ENCODE data around the gene DNLZ. TPM values are rescaled to one million over a fixed set of nuclear protein-coding genes. Genes with fewer than 3 reads are reported as not detected.
"Not testable (repeated sequence)": the region's sequence is repeated elsewhere in the genome, so short reads cannot be mapped to it uniquely, and the experiment has no call there.

The DNLZ gene
- total RNA-seq, 2 experiments from 2014 or later, result 15.4 to 17.0 TPM

- Mint-ChIP-seq H3K36me3 (no peaks in the 10 kb centered on the region), H3K27ac (no peak overlapping the region), H3K9me3 (no peaks in the 10 kb centered on the region), H3K4me1 (peaks cover 2% of the 10 kb centered on the region), H3K4me3 (no peak overlapping the region), H3K27me3 (no peaks in the 10 kb centered on the region)
- POLR2A ChIA-PET, result no interaction called here
- no peak for ATAC-seq (ENCODE audit: low read depth)
- DNase-seq, result no peak
Measured at GRCh38 chr9:136358016-136358415, 5.5 kb downstream of the DNLZ start.

GRCh38 chr9:136357202-136357725, 6.3 kb downstream of the DNLZ start:
- DNase-seq (no peak), ATAC-seq (ENCODE audit: low read depth) (no peak)
- no peaks in the 10 kb centered on the region for H3K4me1 Mint-ChIP-seq
- no peaks in the 10 kb centered on the region for H3K9me3 Mint-ChIP-seq
- no peaks in the 10 kb centered on the region for H3K27me3 Mint-ChIP-seq
- H3K36me3 Mint-ChIP-seq, result no peaks in the 10 kb centered on the region
- H3K27ac Mint-ChIP-seq, result no peak overlapping the region
- H3K4me3 Mint-ChIP-seq, result no peak overlapping the region
- POLR2A ChIA-PET, result no interaction called here

GRCh38 chr9:136355616-136356557, 7.7 kb downstream of the DNLZ start:
- H3K4me3 Mint-ChIP-seq, result no peak overlapping the region
- no peak overlapping the region for H3K27ac Mint-ChIP-seq
- H3K36me3 Mint-ChIP-seq, result no peaks in the 10 kb centered on the region
- POLR2A ChIA-PET, result no interaction called here
- ATAC-seq (ENCODE audit: low read depth) (no peak), DNase-seq (no peak)
- no peaks in the 10 kb centered on the region for H3K27me3 Mint-ChIP-seq
- no peaks in the 10 kb centered on the region for H3K9me3 Mint-ChIP-seq
- no peaks in the 10 kb centered on the region for H3K4me1 Mint-ChIP-seq

- H3K27me3 Mint-ChIP-seq, result no peaks in the 10 kb centered on the region
- no peak overlapping the region for H3K27ac Mint-ChIP-seq
- no peaks in the 10 kb centered on the region for H3K4me1 Mint-ChIP-seq
- H3K4me3 Mint-ChIP-seq, result no peak overlapping the region
- H3K9me3 Mint-ChIP-seq, result no peaks in the 10 kb centered on the region
- no peaks in the 10 kb centered on the region for H3K36me3 Mint-ChIP-seq
- no peak for ATAC-seq (ENCODE audit: low read depth)
- DNase-seq, result no peak
- POLR2A ChIA-PET, result interaction anchor here (0.9 kb wide), 1 partner anchor 9 kb away, joined by 5 read pairs; the partner anchor contains the start of gene DNLZ
Measured at GRCh38 chr9:136354592-136355085, 8.9 kb downstream of the DNLZ start.

GRCh38 chr9:136353757-136354488, 9.6 kb downstream of the DNLZ start:
- H3K9me3 Mint-ChIP-seq, result no peaks in the 10 kb centered on the region

GRCh38 chr9:136353088-136353487, 10.5 kb downstream of the DNLZ start:
- ATAC-seq (ENCODE audit: low read depth) (no peak), DNase-seq (no peak)
- Mint-ChIP-seq H3K36me3 (no peaks in the 10 kb centered on the region), H3K27me3 (no peaks in the 10 kb centered on the region), H3K9me3 (no peaks in the 10 kb centered on the region), H3K4me1 (no peaks in the 10 kb centered on the region), H3K4me3 (no peak overlapping the region), H3K27ac (no peak overlapping the region)
- POLR2A ChIA-PET, result no interaction called here

More at GRCh38 chr9:136353757-136354488, 9.6 kb downstream of the DNLZ start:
- no peaks in the 10 kb centered on the region for H3K36me3 Mint-ChIP-seq
- H3K27me3 Mint-ChIP-seq, result no peaks in the 10 kb centered on the region
- no peaks in the 10 kb centered on the region for H3K4me1 Mint-ChIP-seq
- POLR2A ChIA-PET, result interaction anchor here (0.9 kb wide), 1 partner anchor 9 kb away, joined by 5 read pairs; the partner anchor contains the start of gene DNLZ
- DNase-seq (no peak), ATAC-seq (ENCODE audit: low read depth) (no peak)
- H3K27ac Mint-ChIP-seq, result no peak overlapping the region
- no peak overlapping the region for H3K4me3 Mint-ChIP-seq

GRCh38 chr9:136352682-136353081, 10.9 kb downstream of the DNLZ start:
- DNase-seq, result no peak
- no peak for ATAC-seq (ENCODE audit: low read depth)
- Mint-ChIP-seq H3K36me3 (no peaks in the 10 kb centered on the region), H3K27ac (no peak overlapping the region), H3K9me3 (no peaks in the 10 kb centered on the region), H3K27me3 (no peaks in the 10 kb centered on the region), H3K4me3 (no peak overlapping the region), H3K4me1 (no peaks in the 10 kb centered on the region)
- POLR2A ChIA-PET, result no interaction called here

- H3K4me3 Mint-ChIP-seq; H3K4me1 Mint-ChIP-seq; POLR2A ChIA-PET; H3K36me3 Mint-ChIP-seq; H3K27me3 Mint-ChIP-seq; DNase-seq; ATAC-seq (ENCODE audit: low read depth); H3K9me3 Mint-ChIP-seq; H3K27ac Mint-ChIP-seq: not testable (repeated sequence)
Measured at GRCh38 chr9:136351868-136352267, 11.7 kb downstream of the DNLZ start.

GRCh38 chr9:136351252-136351800, 12.2 kb downstream of the DNLZ start:
- Mint-ChIP-seq H3K36me3 (no peaks in the 10 kb centered on the region), H3K4me1 (no peaks in the 10 kb centered on the region), H3K9me3 (no peaks in the 10 kb centered on the region), H3K27me3 (no peaks in the 10 kb centered on the region), H3K4me3 (no peak overlapping the region), H3K27ac (no peak overlapping the region)
- no peak for DNase-seq
- POLR2A ChIA-PET, result no interaction called here
- ATAC-seq (ENCODE audit: low read depth), result no peak

- DNase-seq (no peak), ATAC-seq (ENCODE audit: low read depth) (no peak)
- no peaks in the 10 kb centered on the region for H3K4me1 Mint-ChIP-seq
- H3K27ac Mint-ChIP-seq, result no peak overlapping the region
- H3K9me3 Mint-ChIP-seq, result no peaks in the 10 kb centered on the region
- no peaks in the 10 kb centered on the region for H3K27me3 Mint-ChIP-seq
- POLR2A ChIA-PET, result no interaction called here
- no peaks in the 10 kb centered on the region for H3K36me3 Mint-ChIP-seq
- H3K4me3 Mint-ChIP-seq, result no peak overlapping the region
Measured at GRCh38 chr9:136349546-136349945, 14.0 kb downstream of the DNLZ start.

- ATAC-seq (ENCODE audit: low read depth), result no peak
- no peaks in the 10 kb centered on the region for H3K9me3 Mint-ChIP-seq
- DNase-seq, result no peak
- no peaks in the 10 kb centered on the region for H3K27me3 Mint-ChIP-seq
- H3K4me3 Mint-ChIP-seq, result no peak overlapping the region
- POLR2A ChIA-PET, result no interaction called here
- no peaks in the 10 kb centered on the region for H3K36me3 Mint-ChIP-seq
- H3K27ac Mint-ChIP-seq, result no peak overlapping the region
- H3K4me1 Mint-ChIP-seq, result no peaks in the 10 kb centered on the region
Measured at GRCh38 chr9:136348691-136349090, 14.9 kb downstream of the DNLZ start.

- no peaks in the 10 kb centered on the region for H3K36me3 Mint-ChIP-seq
- DNase-seq (no peak), ATAC-seq (ENCODE audit: low read depth) (no peak)
- POLR2A ChIA-PET, result no interaction called here
- no peak overlapping the region for H3K4me3 Mint-ChIP-seq
- no peaks in the 10 kb centered on the region for H3K9me3 Mint-ChIP-seq
- no peaks in the 10 kb centered on the region for H3K27me3 Mint-ChIP-seq
- no peak overlapping the region for H3K27ac Mint-ChIP-seq
- no peaks in the 10 kb centered on the region for H3K4me1 Mint-ChIP-seq
Measured at GRCh38 chr9:136347472-136348256, 15.9 kb downstream of the DNLZ start.
